ENCODE measurements around the gene MXD1. TPM values are rescaled to one million over a fixed set of nuclear protein-coding genes. Genes with fewer than 3 reads are reported as not detected.

MXD1 gene
- total RNA-seq, 1 experiment from 2014 or later: 71.8 TPM

DNA sequence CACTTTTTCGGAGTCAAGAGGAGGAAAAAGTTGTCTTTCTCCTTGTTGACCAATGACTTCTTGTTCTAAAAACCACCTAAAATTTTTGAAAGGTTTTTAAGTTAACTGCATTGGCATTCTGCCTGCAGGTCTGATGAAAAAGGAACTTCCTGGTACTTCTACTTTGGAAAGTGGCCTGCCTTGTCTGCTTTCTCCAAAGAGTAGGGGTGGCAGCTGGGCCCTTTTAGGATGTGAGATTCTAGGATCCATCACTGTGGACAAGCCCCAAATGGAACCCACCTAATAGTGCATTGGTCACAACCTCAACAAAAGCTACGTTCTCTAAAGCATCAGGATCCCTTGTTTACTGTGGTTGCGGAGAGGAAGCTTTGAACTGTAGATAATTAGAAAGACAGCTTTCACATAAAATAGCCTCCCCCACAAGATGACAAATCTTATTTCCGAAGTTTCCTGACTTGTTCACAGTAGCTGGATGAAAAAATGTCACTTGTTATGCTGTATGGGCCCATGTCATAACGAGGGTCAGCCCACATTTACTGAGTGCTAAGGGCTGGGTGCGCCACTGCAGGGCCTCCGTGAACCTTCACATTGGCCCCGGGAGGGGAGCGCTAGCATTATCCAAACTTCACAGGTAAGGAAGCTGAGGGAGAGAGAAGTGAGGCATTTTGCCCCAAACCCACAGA is 29.1 kb downstream of the MXD1 start:
- H3K36me3 Mint-ChIP-seq (ENCODE audit: insufficient read depth, unreplicated experiment): peaks cover 48% of the 10 kb centered on the region
- POLR2A ChIA-PET: interaction anchor here (2.7 to 3.6 kb wide), 2 partner anchors 10 to 29 kb away, joined by 9 to 29 read pairs; partner anchors contain the start of gene MXD1
- intact Hi-C loops (cut with micrococcal nuclease): no loop called here
- BruUV-seq (replicated peaks): no TSS peak
- H3K27ac Mint-ChIP-seq (ENCODE audit: low read depth, unreplicated experiment): no peak overlapping the region
- TF ChIP-seq, protein P1, sequence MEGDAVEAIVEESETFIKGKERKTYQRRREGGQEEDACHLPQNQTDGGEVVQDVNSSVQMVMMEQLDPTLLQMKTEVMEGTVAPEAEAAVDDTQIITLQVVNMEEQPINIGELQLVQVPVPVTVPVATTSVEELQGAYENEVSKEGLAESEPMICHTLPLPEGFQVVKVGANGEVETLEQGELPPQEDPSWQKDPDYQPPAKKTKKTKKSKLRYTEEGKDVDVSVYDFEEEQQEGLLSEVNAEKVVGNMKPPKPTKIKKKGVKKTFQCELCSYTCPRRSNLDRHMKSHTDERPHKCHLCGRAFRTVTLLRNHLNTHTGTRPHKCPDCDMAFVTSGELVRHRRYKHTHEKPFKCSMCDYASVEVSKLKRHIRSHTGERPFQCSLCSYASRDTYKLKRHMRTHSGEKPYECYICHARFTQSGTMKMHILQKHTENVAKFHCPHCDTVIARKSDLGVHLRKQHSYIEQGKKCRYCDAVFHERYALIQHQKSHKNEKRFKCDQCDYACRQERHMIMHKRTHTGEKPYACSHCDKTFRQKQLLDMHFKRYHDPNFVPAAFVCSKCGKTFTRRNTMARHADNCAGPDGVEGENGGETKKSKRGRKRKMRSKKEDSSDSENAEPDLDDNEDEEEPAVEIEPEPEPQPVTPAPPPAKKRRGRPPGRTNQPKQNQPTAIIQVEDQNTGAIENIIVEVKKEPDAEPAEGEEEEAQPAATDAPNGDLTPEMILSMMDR (IDR thresholded peaks at IDR 0.05; ENCODE audit: unreplicated experiment): no peak
- no peak overlapping the region for H3K4me3 Mint-ChIP-seq (ENCODE audit: unreplicated experiment)
- CTCF ChIA-PET: no interaction called here
- no peaks in the 10 kb centered on the region for H3K9me3 Mint-ChIP-seq (ENCODE audit: unreplicated experiment)
- DNase-seq (ENCODE audit: unreplicated experiment): no peak
- H3K4me1 Mint-ChIP-seq (ENCODE audit: insufficient read depth, unreplicated experiment): peaks cover 39% of the 10 kb centered on the region
- H3K27me3 Mint-ChIP-seq (ENCODE audit: insufficient read depth, unreplicated experiment): no peaks in the 10 kb centered on the region

DNA sequence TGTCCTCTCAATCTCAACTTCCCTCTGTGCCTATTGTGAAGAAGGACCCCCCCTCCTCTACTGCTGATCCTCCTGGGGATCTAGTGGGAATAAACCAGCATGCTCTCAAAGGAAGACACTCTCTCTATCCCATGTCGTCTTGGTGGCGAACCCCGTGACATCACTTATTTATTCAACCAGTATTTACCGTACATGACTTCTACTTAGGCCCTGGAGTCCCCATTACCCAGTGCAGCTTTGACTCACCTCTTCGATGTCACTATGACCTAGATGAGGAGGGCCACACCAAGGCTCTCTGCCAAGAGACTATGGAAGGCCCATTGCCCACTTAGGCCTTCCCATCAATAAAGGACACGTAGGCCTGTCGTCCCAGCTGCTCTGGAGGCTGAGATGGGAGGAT is 29.8 kb downstream of the MXD1 start:
- intact Hi-C loops (cut with micrococcal nuclease): loop anchor here (5.0 kb wide), 1 partner anchor 53 kb away; no protein-coding TSS in a partner anchor
- no peaks in the 10 kb centered on the region for H3K9me3 Mint-ChIP-seq (ENCODE audit: unreplicated experiment)

DNA sequence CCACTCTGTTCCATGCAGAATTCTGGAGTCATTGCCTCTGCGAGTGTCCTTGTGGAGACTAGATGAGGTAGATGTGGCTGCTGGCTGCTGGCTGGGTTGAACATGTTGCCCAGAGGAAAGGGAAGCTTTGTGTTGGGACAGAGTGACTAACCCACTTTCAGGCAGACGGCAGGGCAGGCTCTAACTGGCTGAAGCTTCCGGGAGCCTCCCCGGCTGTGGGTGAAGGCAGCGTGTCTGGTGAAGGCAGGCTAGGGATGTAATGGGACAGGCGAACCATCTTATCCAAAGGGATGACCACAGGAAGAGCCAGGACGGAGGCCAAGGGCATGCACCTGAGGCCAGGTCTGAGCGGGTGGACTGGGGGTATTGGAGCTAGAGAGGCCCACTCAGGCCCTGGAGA is 30.5 kb downstream of the MXD1 start:
- peak overlapping the region; percentile 26 for H3K4me3 Mint-ChIP-seq (ENCODE audit: unreplicated experiment)
- H3K9me3 Mint-ChIP-seq (ENCODE audit: unreplicated experiment): no peaks in the 10 kb centered on the region
- peaks cover 39% of the 10 kb centered on the region for H3K4me1 Mint-ChIP-seq (ENCODE audit: insufficient read depth, unreplicated experiment)
- POLR2A ChIA-PET: interaction anchor here (0.5 to 3.6 kb wide), 10 partner anchors 8 to 360 kb away, joined by 3 to 29 read pairs (median 4); partner anchors contain the start of genes MXD1 and SNRNP27
- intact Hi-C loops (cut with micrococcal nuclease): loop anchor here (5.0 kb wide), 1 partner anchor 52 kb away; no protein-coding TSS in a partner anchor
- no TSS peak for BruUV-seq (replicated peaks)
- H3K27me3 Mint-ChIP-seq (ENCODE audit: insufficient read depth, unreplicated experiment): no peaks in the 10 kb centered on the region
- H3K27ac Mint-ChIP-seq (ENCODE audit: low read depth, unreplicated experiment): peak overlapping the region; percentile 69
- peak; percentile 81 for DNase-seq (ENCODE audit: unreplicated experiment)
- H3K36me3 Mint-ChIP-seq (ENCODE audit: insufficient read depth, unreplicated experiment): peaks cover 34% of the 10 kb centered on the region
- TF ChIP-seq, protein P1 (IDR thresholded peaks at IDR 0.05; ENCODE audit: unreplicated experiment): no peak
- CTCF ChIA-PET: no interaction called here

More for the DNA sequence above, 29.8 kb downstream of the MXD1 start:
- DNase-seq (ENCODE audit: unreplicated experiment): no peak
- BruUV-seq (replicated peaks): no TSS peak
- ChIA-PET POLR2A (interaction anchor here (0.8 to 3.6 kb wide), 7 partner anchors 9 to 117 kb away, joined by 3 to 29 read pairs (median 5); partner anchors contain the start of genes MXD1 and SNRNP27), CTCF (no interaction called here)
- Mint-ChIP-seq H3K4me1 (ENCODE audit: insufficient read depth, unreplicated experiment) (peaks cover 39% of the 10 kb centered on the region), H3K27me3 (ENCODE audit: insufficient read depth, unreplicated experiment) (no peaks in the 10 kb centered on the region), H3K27ac (ENCODE audit: low read depth, unreplicated experiment) (peak overlapping the region; percentile 69), H3K36me3 (ENCODE audit: insufficient read depth, unreplicated experiment) (peaks cover 40% of the 10 kb centered on the region), H3K4me3 (ENCODE audit: unreplicated experiment) (no peak overlapping the region)
- TF ChIP-seq, protein P1 (IDR thresholded peaks at IDR 0.05; ENCODE audit: unreplicated experiment): no peak

DNA sequence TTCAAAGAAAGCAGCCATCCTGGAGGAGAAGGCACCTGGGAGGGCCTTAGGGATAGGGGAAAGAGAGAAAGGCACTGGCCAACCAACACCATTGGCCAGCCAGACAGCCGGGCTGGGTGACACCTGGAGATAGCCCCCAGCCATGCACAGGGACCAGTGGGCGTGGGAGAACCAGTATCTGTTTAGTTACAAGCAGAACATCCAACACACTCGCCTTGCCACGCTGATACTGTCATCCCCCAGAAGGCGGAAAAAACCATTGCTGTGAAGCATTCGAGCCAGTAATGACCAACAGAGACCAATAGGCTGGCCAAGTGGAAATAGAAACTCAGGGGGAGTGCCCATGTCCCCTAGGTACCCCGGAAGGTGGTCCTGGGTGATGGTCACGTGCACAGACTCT is 31.0 kb downstream of the MXD1 start:
- H3K4me1 Mint-ChIP-seq (ENCODE audit: insufficient read depth, unreplicated experiment): peaks cover 39% of the 10 kb centered on the region

More for the DNA sequence above, 31.0 kb downstream of the MXD1 start:
- TF ChIP-seq, protein P1 (IDR thresholded peaks at IDR 0.05; ENCODE audit: unreplicated experiment): no peak
- DNase-seq (ENCODE audit: unreplicated experiment): peak; percentile 18
- H3K27ac Mint-ChIP-seq (ENCODE audit: low read depth, unreplicated experiment): peak overlapping the region; percentile 69
- H3K9me3 Mint-ChIP-seq (ENCODE audit: unreplicated experiment): no peaks in the 10 kb centered on the region
- BruUV-seq (replicated peaks): TSS peak; percentile 82
- ChIA-PET POLR2A (interaction anchor here (0.5 to 3.6 kb wide), 10 partner anchors 8 to 360 kb away, joined by 3 to 29 read pairs (median 4); partner anchors contain the start of genes MXD1 and SNRNP27), CTCF (no interaction called here)
- intact Hi-C loops (cut with micrococcal nuclease): loop anchor here (5.0 kb wide), 1 partner anchor 51 kb away; no protein-coding TSS in a partner anchor
- H3K36me3 Mint-ChIP-seq (ENCODE audit: insufficient read depth, unreplicated experiment): peaks cover 29% of the 10 kb centered on the region
- H3K27me3 Mint-ChIP-seq (ENCODE audit: insufficient read depth, unreplicated experiment): no peaks in the 10 kb centered on the region
- H3K4me3 Mint-ChIP-seq (ENCODE audit: unreplicated experiment): peak overlapping the region; percentile 26
